GM12878 (cell line): ENCODE data around the gene SNAP29. TPM values are rescaled to one million over a fixed set of nuclear protein-coding genes. Genes with fewer than 3 reads are reported as not detected.

Experiments used
- ATAC-seq: fragments of 200-7000 bp; cut with Tn5 transposase; 3 replicates; pipeline ENCODE4 v1.9.1; 2020; ENCODE audit warnings: mild to moderate bottlenecking, moderate library complexity
- BruUV-seq: library from RNA; stranded (reverse); fragments of 400-500 nt; replicated peaks from 2 replicates; lab custom pipeline; 2021; lab: Mats Ljungman, UMichigan
- CTCF ChIA-PET: fragments of 300-600 bp; sonication (Branson Sonifier 250); formaldehyde crosslinking; extraction: SDS; loops from one replicate; lab custom pipeline; 2021; ENCODE audit warnings: inconsistent platforms; lab: Yijun Ruan, JAX
- POLR2A ChIA-PET: fragments of 350-600 bp; formaldehyde crosslinking; extraction: SDS; loops from one replicate; lab custom pipeline; 2021; ENCODE audit warnings: inconsistent platforms; lab: Charles Lee
- RAD21 ChIA-PET: fragments of 300-600 bp; sonication (Branson Sonifier 250); formaldehyde crosslinking; loops from one replicate; lab custom pipeline; 2023; ENCODE audit warnings: antibody characterized with exemption; ENCODE audit not compliant: unreplicated experiment; lab: Charles Lee
- SMC1A ChIA-PET: fragments of 300-600 bp; sonication (Branson Sonifier 250); formaldehyde crosslinking; loops from one replicate; lab custom pipeline; 2023; ENCODE audit not compliant: unreplicated experiment, uncharacterized antibody; lab: Charles Lee
- DNase-seq: peaks from one replicate; pipeline ENCODE4 v3.0.0-alpha.2; 2011; ENCODE audit warnings: low read depth, low spot score
- FAIRE-seq: peaks from 3 replicates; lab custom pipeline; 2011; peaks lifted over from hg19 to GRCh38; lab: Jason Lieb, UNC
- H2AFZ ChIP-seq: 2 replicates; pipeline ENCODE4 v1.6.0; 2011; ENCODE audit warnings: low read depth, low read length, control low read depth; ENCODE audit not compliant: control insufficient read depth
- H3K27ac ChIP-seq: 2 replicates; pipeline ENCODE4 v1.5.1; 2011; ENCODE audit warnings: control low read depth; ENCODE audit not compliant: control insufficient read depth, insufficient read depth
- H3K27me3 ChIP-seq, 2 experiments: replicated peaks in 1 of 2; 2 replicates each; pipeline versions ENCODE4 v1.6.0 to v1.6.1; 2011; ENCODE audit warnings: low read length in 1 of 2; ENCODE audit not compliant: control insufficient read depth in 2 of 2, insufficient read depth in 2 of 2
- H3K36me3 ChIP-seq, 2 experiments: 2 replicates each; pipeline ENCODE4 v1.5.1; 2011; ENCODE audit warnings: low read length in 1 of 2; ENCODE audit not compliant: control insufficient read depth in 2 of 2, insufficient read depth in 2 of 2
- H3K4me1 ChIP-seq: 2 replicates; pipeline ENCODE4 v1.6.1; 2011; ENCODE audit warnings: mild to moderate bottlenecking, low read length, moderate library complexity, mixed read lengths; ENCODE audit not compliant: control insufficient read depth, insufficient read depth
- H3K4me2 ChIP-seq: 2 replicates; pipeline ENCODE4 v1.6.0; 2011; ENCODE audit warnings: control low read depth; ENCODE audit not compliant: control insufficient read depth, insufficient read depth
- H3K4me3 ChIP-seq: fragments of 200-600 bp; sonication (generic); 2 replicates; pipeline ENCODE4 v1.5.1; 2016
- H3K79me2 ChIP-seq: 2 replicates; pipeline ENCODE4 v1.6.0; 2011; ENCODE audit warnings: low read length; ENCODE audit not compliant: control insufficient read depth, insufficient read depth
- H3K9ac ChIP-seq: 2 replicates; pipeline ENCODE4 v1.8.0; 2011; ENCODE audit warnings: low read length, control low read depth, mixed read lengths; ENCODE audit not compliant: control insufficient read depth, insufficient read depth
- H3K9me3 ChIP-seq: replicated peaks from 3 replicates; pipeline ENCODE4 v1.5.1; 2011; ENCODE audit warnings: mild to moderate bottlenecking, low read length; ENCODE audit not compliant: control insufficient read depth, insufficient read depth
- H4K20me1 ChIP-seq: 2 replicates; pipeline ENCODE4 v1.6.0; 2011; ENCODE audit not compliant: control insufficient read depth, insufficient read depth
- BMI1 ChIP-seq: fragments of 450-650 bp; IDR thresholded peaks from 2 replicates; pipeline ENCODE4 v1.6.1; 2016; ENCODE audit warnings: mild to moderate bottlenecking, moderate library complexity, borderline replicate concordance
- BRCA1 ChIP-seq: IDR thresholded peaks from 2 replicates; pipeline ENCODE4 v1.6.1; 2011; ENCODE audit warnings: low read depth, low read length, improper control_type of control experiment
- CBX5 ChIP-seq: sonication (generic); IDR thresholded peaks from 2 replicates; pipeline ENCODE4 v1.6.1; 2016; ENCODE audit warnings: low read depth, moderate library complexity, mild to moderate bottlenecking, inconsistent platforms
- CEBPB ChIP-seq, 2 experiments: fragments of 150-350 bp in 1 of 2; IDR thresholded peaks; 2 replicates each; pipeline ENCODE4 v1.6.1; 2012 to 2014; ENCODE audit warnings: low read depth in 2 of 2, low read length in 2 of 2, borderline replicate concordance in 1 of 2, inconsistent platforms in 1 of 2
- EED ChIP-seq: sonication (generic); IDR thresholded peaks from 2 replicates; pipeline ENCODE4 v1.6.1; 2016; ENCODE audit warnings: antibody characterized with exemption, low read depth
- ESRRA ChIP-seq: IDR thresholded peaks from 2 replicates; pipeline ENCODE4 v1.6.1; 2012; ENCODE audit warnings: mild to moderate bottlenecking, low read length, improper control_type of control experiment
- GATAD2B ChIP-seq: fragments of 450-650 bp; conservative IDR thresholded peaks from 2 replicates; pipeline ENCODE4 v1.6.1; 2017; ENCODE audit warnings: low read depth, mild to moderate bottlenecking, moderate library complexity
- IRF5 ChIP-seq: fragments of 450-650 bp; IDR thresholded peaks from 2 replicates; pipeline ENCODE4 v1.6.1; 2017; ENCODE audit warnings: borderline replicate concordance
- JUNB ChIP-seq: IDR thresholded peaks from 2 replicates; pipeline ENCODE4 v1.6.1; 2016; ENCODE audit warnings: antibody characterized with exemption, mild to moderate bottlenecking
- JUND ChIP-seq: IDR thresholded peaks from 2 replicates; pipeline ENCODE4 v1.6.1; 2012; ENCODE audit warnings: low read depth, mild to moderate bottlenecking, low read length, improper control_type of control experiment, moderate library complexity
- NR2F1 ChIP-seq: fragments of 450-650 bp; conservative IDR thresholded peaks from 2 replicates; pipeline ENCODE4 v1.6.1; 2017; ENCODE audit warnings: mild to moderate bottlenecking
- PAX8 ChIP-seq: fragments of 450-650 bp; IDR thresholded peaks from 2 replicates; pipeline ENCODE4 v1.6.1; 2017; ENCODE audit warnings: mild to moderate bottlenecking, moderate library complexity
- PBX3 ChIP-seq: IDR thresholded peaks from 2 replicates; pipeline ENCODE4 v1.6.1; 2011; ENCODE audit warnings: mild to moderate bottlenecking, low read depth, low read length, moderate library complexity; ENCODE audit not compliant: insufficient replicate concordance
- PKNOX1 ChIP-seq: fragments of 450-650 bp; IDR thresholded peaks from 2 replicates; pipeline ENCODE4 v1.6.1; 2016; ENCODE audit warnings: mild to moderate bottlenecking
- RAD51 ChIP-seq: fragments of 450-650 bp; IDR thresholded peaks from 2 replicates; pipeline ENCODE4 v1.6.1; 2016; ENCODE audit warnings: moderate library complexity, mild to moderate bottlenecking, inconsistent platforms
- TBL1XR1 ChIP-seq: IDR thresholded peaks from 2 replicates; pipeline ENCODE4 v1.6.1; 2012; ENCODE audit warnings: low read depth, low read length, improper control_type of control experiment
- TCF12 ChIP-seq: IDR thresholded peaks from 2 replicates; pipeline ENCODE4 v1.6.1; 2011; ENCODE audit warnings: low read depth, mild to moderate bottlenecking, low read length
- USF2 ChIP-seq: IDR thresholded peaks from 2 replicates; pipeline ENCODE4 v1.6.1; 2011; ENCODE audit warnings: low read depth, low read length, improper control_type of control experiment, borderline replicate concordance
- YBX1 ChIP-seq: fragments of 450-650 bp; IDR thresholded peaks from 2 replicates; pipeline ENCODE4 v1.6.1; 2016; ENCODE audit warnings: antibody characterized with exemption
- YY1 ChIP-seq: IDR thresholded peaks from 2 replicates; pipeline ENCODE4 v1.6.1; 2011; ENCODE audit warnings: low read depth, mild to moderate bottlenecking, low read length
- ZNF207 ChIP-seq: fragments of 450-650 bp; IDR thresholded peaks from 2 replicates; pipeline ENCODE4 v1.6.1; 2014; ENCODE audit warnings: antibody characterized with exemption, mild to moderate bottlenecking, borderline replicate concordance
- WGBS: methylation state at CpG from one replicate; pipeline ENCODE4 v1.1.6; 2016; ENCODE audit warnings: low lambda C conversion rate; ENCODE audit not compliant: insufficient replicate concordance, insufficient coverage; ENCODE audit errors: missing lambda C conversion rate; 5-methylcytosine and 5-hydroxymethylcytosine counted together
- in situ Hi-C: fragments of 300-500 bp; cut with MboI; formaldehyde crosslinking; loops from 9 replicates; pipeline ENCODE4 v1.14.3; 2018; ENCODE audit warnings: mixed read lengths
- intact Hi-C: fragments of 100-400 bp; cut with micrococcal nuclease; formaldehyde crosslinking; loops from one replicate; pipeline ENCODE4 v1.14.2; 2022; ENCODE audit not compliant: unreplicated experiment
- polyA plus RNA-seq, 11 experiments: library from polyadenylated mRNA; depleted of rRNA in 4 of 11; unstranded in 6 of 11; stranded (reverse) in 5 of 11; fragments of >200 nt; fragmentation: Nextera tagmentation in 4 of 11; fragmentation: Illumina TruSeq in 1 of 11; extraction: Ambion mirVana in 4 of 11; extraction: Trizol in 1 of 11; gene quantifications; 1 replicate in 1 of 11; 2 replicates in 10 of 11; pipeline versions ENCODE4 v1.2.1 to v1.2.3, GENCODE V29; 2011 to 2016; ENCODE audit warnings: inconsistent platforms in 2 of 11, missing spikeins in 2 of 11, low read depth in 1 of 11
- total RNA-seq, 4 experiments: library from RNA; depleted of rRNA in 3 of 4; stranded (reverse); fragments of >200 nt in 3 of 4; fragmentation: Illumina TruSeq in 1 of 4; extraction: Trizol in 1 of 4; gene quantifications; 2 replicates each; pipeline versions ENCODE4 v1.2.1 to v1.2.3, GENCODE V29; 2013 to 2021

SNAP29 gene
- total and polyA plus RNA-seq, 10 of the 15 experiments (the other 5 are each of a cell fraction or from before 2014, with no cell fraction given), result 4.7 to 45.7 (median 27.9) TPM

- TF ChIP-seq TCF12 (0 out of 2 replicates have a peak, but pooled peaks have one; percentile 56), BRCA1 (no peak)
These were observed 26.9 kb downstream of the SNAP29 start (continued) for GRCh38 chr22:20885557-20886323.

- ChIA-PET CTCF (no interaction called here), RAD21 (no interaction called here)
- no peak overlapping the region for H3K9ac ChIP-seq
- BruUV-seq, result no TSS peak
- no peak for TF ChIP-seq YBX1
- TF ChIP-seq NR2F1, result no peak
- TF ChIP-seq ESRRA, result no peak
- TF ChIP-seq JUNB, result no peak
- TF ChIP-seq TBL1XR1, result no peak
- no peak for TF ChIP-seq CBX5
- TF ChIP-seq BMI1, result no peak
- no peak for TF ChIP-seq GATAD2B
- TF ChIP-seq PKNOX1, result no peak
- TF ChIP-seq EED, result no peak
- no peak for TF ChIP-seq ZNF207
- no peak for TF ChIP-seq USF2
- no peak for TF ChIP-seq CEBPB (IDR thresholded peaks at IDR 0.05; ENCODE audit: borderline replicate concordance in 1 of 2, low read depth in 2 of 2, low read length in 2 of 2)
- no peak for TF ChIP-seq YY1
- TF ChIP-seq JUND, result no peak
- TF ChIP-seq RAD51, result no peak
- TF ChIP-seq IRF5, result no peak
- TF ChIP-seq PAX8, result no peak
- no peak for TF ChIP-seq PBX3
- TF ChIP-seq, all 136 proteins: peak for 0
- Histone ChIP-seq H3K27me3 (no peaks in the 10 kb centered on the region), H3K36me3 (peaks cover 8 to 10% of the 10 kb centered on the region in 2 experiments), H2AFZ (no peak overlapping the region), H4K20me1 (no peaks in the 10 kb centered on the region), H3K4me2 (no peak overlapping the region), H3K4me1 (no peaks in the 10 kb centered on the region), H3K79me2 (no peaks in the 10 kb centered on the region), H3K27ac (no peak overlapping the region), H3K9me3 (no peaks in the 10 kb centered on the region), H3K4me3 (no peak overlapping the region)
- DNase-seq (no peak), FAIRE-seq (no peak), ATAC-seq (no peak)
- in situ Hi-C loops (no loop called here), intact Hi-C loops (no loop called here)
- ChIA-PET POLR2A (no interaction called here), SMC1A (no interaction called here)
- WGBS, result 78% methylated on average over 5 of the region's 5 CpGs
These were observed 28.6 kb downstream of the SNAP29 start for GRCh38 chr22:20887375-20887774.
